Ovary (tissue), 3 donors: ENCODE data around the gene TFF1.

Source experiments
- CTCF ChIP-seq, 3 donors: fragments of 450-650 bp in 2 of 3; fragments of 200-600 bp in 1 of 3; IDR thresholded peaks; one replicate each; pipeline versions ENCODE4 v1.5.1 to v1.8.0; 2016 to 2022; ENCODE audit warnings: antibody characterized with exemption in 3 of 3, mild to moderate bottlenecking in 1 of 3
- EP300 ChIP-seq: sonication (generic); formaldehyde crosslinking; IDR thresholded peaks from one replicate; pipeline ENCODE4 v1.6.1; 2017; ENCODE audit warnings: antibody characterized with exemption
- donor health status: DM: no; HTN: no; CAD: no.

- TF ChIP-seq CTCF (IDR thresholded peaks at IDR 0.05) (no peak), EP300 (no peak)
Measured at GRCh38 chr21:42375966-42376337, 9.6 kb upstream of the TFF1 start.
